HepG2 (cell line): ENCODE data around the gene IWS1. TPM values are rescaled to one million over a fixed set of nuclear protein-coding genes. Genes with fewer than 3 reads are reported as not detected.
A peak's percentile ranks its signal among the peaks of the same experiment; 100 is the strongest.

Experiments used
- AGO1 ChIP-seq: fragments of 200-400 bp; formaldehyde crosslinking; IDR thresholded peaks from 2 replicates; pipeline ENCODE4 v1.6.1; 2017; ENCODE audit warnings: mild to moderate bottlenecking, low read depth, low read length, moderate library complexity; ENCODE audit not compliant: poor library complexity, severe bottlenecking
- CBX2 ChIP-seq, 2 experiments: fragments of 200-600 bp in 1 of 2; sonication (generic); formaldehyde crosslinking in 1 of 2; IDR thresholded peaks; 2 replicates each; pipeline versions ENCODE4 v1.7.0 to v1.8.1; 2018 to 2022; ENCODE audit warnings: low read depth in 2 of 2, low read length in 1 of 2, mild to moderate bottlenecking in 1 of 2, missing genetic modification reagents in 1 of 2
- ELF4 ChIP-seq: sonication (generic); formaldehyde crosslinking; IDR thresholded peaks from 2 replicates; pipeline ENCODE4 v1.5.0; 2020; ENCODE audit warnings: missing genetic modification reagents, mild to moderate bottlenecking, moderate library complexity, borderline replicate concordance
- FOXK1 ChIP-seq: sonication (generic); formaldehyde crosslinking; IDR thresholded peaks from 2 replicates; pipeline ENCODE4 v1.4.0; 2020; ENCODE audit warnings: low read depth, missing genetic modification reagents, borderline replicate concordance
- HNRNPUL1 ChIP-seq: fragments of 200-400 bp; formaldehyde crosslinking; IDR thresholded peaks from 2 replicates; pipeline ENCODE4 v1.6.1; 2017; ENCODE audit warnings: low read depth, mild to moderate bottlenecking, low read length, moderate library complexity
- NFKB2 ChIP-seq: sonication (generic); formaldehyde crosslinking; IDR thresholded peaks from 2 replicates; pipeline ENCODE4 v1.4.0; 2020; ENCODE audit warnings: missing genetic modification reagents, borderline replicate concordance
- NONO ChIP-seq, 2 experiments: fragments of 450-650 bp in 1 of 2; sonication (generic) in 1 of 2; formaldehyde crosslinking in 1 of 2; IDR thresholded peaks in 1 of 2; conservative IDR thresholded peaks in 1 of 2; 2 replicates each; pipeline versions ENCODE4 v1.6.1 to v1.8.0; 2017 to 2022; ENCODE audit warnings: mild to moderate bottlenecking in 1 of 2, missing genetic modification reagents in 1 of 2, moderate library complexity in 1 of 2
- TRIM24 ChIP-seq: sonication (generic); formaldehyde crosslinking; IDR thresholded peaks from 2 replicates; pipeline ENCODE4 v1.8.0; 2022; ENCODE audit warnings: mild to moderate bottlenecking, missing genetic modification reagents
- polyA plus RNA-seq, 8 experiments: library from polyadenylated mRNA; depleted of rRNA in 3 of 8; stranded (reverse) in 7 of 8; unstranded in 1 of 8; fragments of >200 nt; fragmentation: Illumina TruSeq in 4 of 8; extraction: Trizol in 4 of 8; gene quantifications; 2 replicates each; pipeline versions ENCODE4 v1.2.1 to v1.2.3, GENCODE V29; 2011 to 2016; ENCODE audit warnings: low read depth in 4 of 8, missing spikeins in 1 of 8, mixed read lengths in 1 of 8; ENCODE audit not compliant: insufficient read depth in 1 of 8
- total RNA-seq, 5 experiments: library from RNA; depleted of rRNA; stranded (reverse); fragments of >200 nt; fragmentation: Illumina TruSeq; extraction: Trizol; gene quantifications; 2 replicates each; pipeline ENCODE4 v1.2.3, GENCODE V29; 2016; ENCODE audit warnings: low read depth in 1 of 5
- TF ChIP-seq, protein P1 (sequence below): sonication (generic); formaldehyde crosslinking; IDR thresholded peaks from 2 replicates; pipeline ENCODE4 v1.4.0; 2020; ENCODE audit warnings: missing genetic modification reagents, mild to moderate bottlenecking, borderline replicate concordance
- TF ChIP-seq, protein P2 (sequence below): sonication (generic); formaldehyde crosslinking; IDR thresholded peaks from 2 replicates; pipeline ENCODE4 v1.4.0; 2020; ENCODE audit warnings: missing genetic modification reagents
- TF ChIP-seq, protein P3 (sequence below): IDR thresholded peaks from 2 replicates; pipeline ENCODE4 v1.6.1; 2016; ENCODE audit warnings: mild to moderate bottlenecking
- TF ChIP-seq, protein P4 (sequence below): sonication (generic); formaldehyde crosslinking; IDR thresholded peaks from 2 replicates; pipeline ENCODE4 v1.9.0; 2021; ENCODE audit warnings: missing genetic modification reagents, mild to moderate bottlenecking, borderline replicate concordance
- TF ChIP-seq, protein P5 (sequence below): sonication (generic); formaldehyde crosslinking; IDR thresholded peaks from 2 replicates; pipeline ENCODE4 v1.8.1; 2022; ENCODE audit warnings: low read depth, mild to moderate bottlenecking, missing genetic modification reagents
- TF ChIP-seq, protein P6 (sequence below): sonication (generic); formaldehyde crosslinking; IDR thresholded peaks from 2 replicates; pipeline ENCODE4 v1.9.0; 2022; ENCODE audit warnings: low read depth, missing genetic modification reagents

The IWS1 gene
- total and polyA plus RNA-seq, 2 of the 13 experiments (the other 11 are each of a cell fraction or from before 2014, with no cell fraction given) = 28.9 to 62.3 TPM

DNA sequence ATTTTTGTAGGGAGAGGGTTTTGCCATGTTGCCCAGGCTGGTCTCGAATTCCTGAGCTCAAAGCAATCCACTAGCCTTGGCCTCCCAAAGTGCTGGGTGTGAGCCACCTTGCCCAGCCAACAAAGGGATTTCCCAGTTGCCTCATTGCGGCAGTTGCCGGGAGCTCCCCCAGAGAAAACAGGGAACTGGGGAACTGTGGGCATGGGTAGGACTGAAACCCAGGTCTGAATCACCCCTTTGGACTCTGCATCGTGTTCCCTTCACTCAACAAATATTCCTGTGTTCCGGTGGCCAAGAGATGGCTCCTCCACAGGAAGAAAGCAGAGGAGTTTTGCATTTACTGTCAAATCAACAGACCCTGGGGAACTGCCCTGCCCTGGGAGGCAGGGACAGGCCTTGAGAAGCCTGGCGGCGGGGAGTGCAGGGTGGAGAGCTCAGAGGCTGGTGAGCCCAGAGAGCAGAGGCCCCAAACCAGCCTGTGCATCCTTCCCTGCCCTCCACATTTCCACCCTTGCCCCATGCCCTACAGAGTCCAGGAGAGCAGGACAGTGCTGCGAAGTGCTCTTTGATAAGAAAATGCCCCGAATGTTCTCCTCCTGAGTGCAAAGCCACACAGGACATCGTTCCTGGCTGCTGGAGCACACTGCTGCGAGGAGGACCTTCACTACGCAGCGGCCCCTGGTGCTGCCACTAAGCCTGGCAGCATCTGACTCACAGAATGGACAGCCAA is 34.1 kb upstream of the IWS1 start (continued):
- TF ChIP-seq TRIM24 (CRISPR knock-in tag) (no peak), FOXK1 (CRISPR knock-in tag) (no peak), CBX2 (IDR thresholded peaks at IDR 0.05; ENCODE audit: low read depth, low read length) (no peak), CBX2 (CRISPR knock-in tag; IDR thresholded peaks at IDR 0.05; ENCODE audit: low read depth) (no peak), NONO (IDR thresholded peaks at IDR 0.05) (no peak), NONO (CRISPR knock-in tag; conservative IDR thresholded peaks at IDR 0.05) (no peak), AGO1 (no peak), HNRNPUL1 (no peak), NFKB2 (CRISPR knock-in tag) (peak; percentile 25; the same call in 1 of the 2 replicates), ELF4 (CRISPR knock-in tag) (no peak)
- TF ChIP-seq, protein P1, sequence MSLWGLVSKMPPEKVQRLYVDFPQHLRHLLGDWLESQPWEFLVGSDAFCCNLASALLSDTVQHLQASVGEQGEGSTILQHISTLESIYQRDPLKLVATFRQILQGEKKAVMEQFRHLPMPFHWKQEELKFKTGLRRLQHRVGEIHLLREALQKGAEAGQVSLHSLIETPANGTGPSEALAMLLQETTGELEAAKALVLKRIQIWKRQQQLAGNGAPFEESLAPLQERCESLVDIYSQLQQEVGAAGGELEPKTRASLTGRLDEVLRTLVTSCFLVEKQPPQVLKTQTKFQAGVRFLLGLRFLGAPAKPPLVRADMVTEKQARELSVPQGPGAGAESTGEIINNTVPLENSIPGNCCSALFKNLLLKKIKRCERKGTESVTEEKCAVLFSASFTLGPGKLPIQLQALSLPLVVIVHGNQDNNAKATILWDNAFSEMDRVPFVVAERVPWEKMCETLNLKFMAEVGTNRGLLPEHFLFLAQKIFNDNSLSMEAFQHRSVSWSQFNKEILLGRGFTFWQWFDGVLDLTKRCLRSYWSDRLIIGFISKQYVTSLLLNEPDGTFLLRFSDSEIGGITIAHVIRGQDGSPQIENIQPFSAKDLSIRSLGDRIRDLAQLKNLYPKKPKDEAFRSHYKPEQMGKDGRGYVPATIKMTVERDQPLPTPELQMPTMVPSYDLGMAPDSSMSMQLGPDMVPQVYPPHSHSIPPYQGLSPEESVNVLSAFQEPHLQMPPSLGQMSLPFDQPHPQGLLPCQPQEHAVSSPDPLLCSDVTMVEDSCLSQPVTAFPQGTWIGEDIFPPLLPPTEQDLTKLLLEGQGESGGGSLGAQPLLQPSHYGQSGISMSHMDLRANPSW (CRISPR knock-in tag) = no peak
- TF ChIP-seq, protein P2, sequence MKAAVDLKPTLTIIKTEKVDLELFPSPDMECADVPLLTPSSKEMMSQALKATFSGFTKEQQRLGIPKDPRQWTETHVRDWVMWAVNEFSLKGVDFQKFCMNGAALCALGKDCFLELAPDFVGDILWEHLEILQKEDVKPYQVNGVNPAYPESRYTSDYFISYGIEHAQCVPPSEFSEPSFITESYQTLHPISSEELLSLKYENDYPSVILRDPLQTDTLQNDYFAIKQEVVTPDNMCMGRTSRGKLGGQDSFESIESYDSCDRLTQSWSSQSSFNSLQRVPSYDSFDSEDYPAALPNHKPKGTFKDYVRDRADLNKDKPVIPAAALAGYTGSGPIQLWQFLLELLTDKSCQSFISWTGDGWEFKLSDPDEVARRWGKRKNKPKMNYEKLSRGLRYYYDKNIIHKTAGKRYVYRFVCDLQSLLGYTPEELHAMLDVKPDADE = no peak
- TF ChIP-seq, protein P3, sequence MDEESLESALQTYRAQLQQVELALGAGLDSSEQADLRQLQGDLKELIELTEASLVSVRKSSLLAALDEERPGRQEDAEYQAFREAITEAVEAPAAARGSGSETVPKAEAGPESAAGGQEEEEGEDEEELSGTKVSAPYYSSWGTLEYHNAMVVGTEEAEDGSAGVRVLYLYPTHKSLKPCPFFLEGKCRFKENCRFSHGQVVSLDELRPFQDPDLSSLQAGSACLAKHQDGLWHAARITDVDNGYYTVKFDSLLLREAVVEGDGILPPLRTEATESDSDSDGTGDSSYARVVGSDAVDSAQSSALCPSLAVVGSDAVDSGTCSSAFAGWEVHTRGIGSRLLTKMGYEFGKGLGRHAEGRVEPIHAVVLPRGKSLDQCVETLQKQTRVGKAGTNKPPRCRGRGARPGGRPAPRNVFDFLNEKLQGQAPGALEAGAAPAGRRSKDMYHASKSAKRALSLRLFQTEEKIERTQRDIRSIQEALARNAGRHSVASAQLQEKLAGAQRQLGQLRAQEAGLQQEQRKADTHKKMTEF (CRISPR knock-in tag) = 0 out of 2 replicates have a peak, but pooled peaks have one; percentile 51
- TF ChIP-seq, protein P4, sequence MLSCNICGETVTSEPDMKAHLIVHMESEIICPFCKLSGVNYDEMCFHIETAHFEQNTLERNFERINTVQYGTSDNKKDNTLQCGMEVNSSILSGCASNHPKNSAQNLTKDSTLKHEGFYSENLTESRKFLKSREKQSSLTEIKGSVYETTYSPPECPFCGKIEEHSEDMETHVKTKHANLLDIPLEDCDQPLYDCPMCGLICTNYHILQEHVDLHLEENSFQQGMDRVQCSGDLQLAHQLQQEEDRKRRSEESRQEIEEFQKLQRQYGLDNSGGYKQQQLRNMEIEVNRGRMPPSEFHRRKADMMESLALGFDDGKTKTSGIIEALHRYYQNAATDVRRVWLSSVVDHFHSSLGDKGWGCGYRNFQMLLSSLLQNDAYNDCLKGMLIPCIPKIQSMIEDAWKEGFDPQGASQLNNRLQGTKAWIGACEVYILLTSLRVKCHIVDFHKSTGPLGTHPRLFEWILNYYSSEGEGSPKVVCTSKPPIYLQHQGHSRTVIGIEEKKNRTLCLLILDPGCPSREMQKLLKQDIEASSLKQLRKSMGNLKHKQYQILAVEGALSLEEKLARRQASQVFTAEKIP (CRISPR knock-in tag) = no peak
- TF ChIP-seq, protein P5, sequence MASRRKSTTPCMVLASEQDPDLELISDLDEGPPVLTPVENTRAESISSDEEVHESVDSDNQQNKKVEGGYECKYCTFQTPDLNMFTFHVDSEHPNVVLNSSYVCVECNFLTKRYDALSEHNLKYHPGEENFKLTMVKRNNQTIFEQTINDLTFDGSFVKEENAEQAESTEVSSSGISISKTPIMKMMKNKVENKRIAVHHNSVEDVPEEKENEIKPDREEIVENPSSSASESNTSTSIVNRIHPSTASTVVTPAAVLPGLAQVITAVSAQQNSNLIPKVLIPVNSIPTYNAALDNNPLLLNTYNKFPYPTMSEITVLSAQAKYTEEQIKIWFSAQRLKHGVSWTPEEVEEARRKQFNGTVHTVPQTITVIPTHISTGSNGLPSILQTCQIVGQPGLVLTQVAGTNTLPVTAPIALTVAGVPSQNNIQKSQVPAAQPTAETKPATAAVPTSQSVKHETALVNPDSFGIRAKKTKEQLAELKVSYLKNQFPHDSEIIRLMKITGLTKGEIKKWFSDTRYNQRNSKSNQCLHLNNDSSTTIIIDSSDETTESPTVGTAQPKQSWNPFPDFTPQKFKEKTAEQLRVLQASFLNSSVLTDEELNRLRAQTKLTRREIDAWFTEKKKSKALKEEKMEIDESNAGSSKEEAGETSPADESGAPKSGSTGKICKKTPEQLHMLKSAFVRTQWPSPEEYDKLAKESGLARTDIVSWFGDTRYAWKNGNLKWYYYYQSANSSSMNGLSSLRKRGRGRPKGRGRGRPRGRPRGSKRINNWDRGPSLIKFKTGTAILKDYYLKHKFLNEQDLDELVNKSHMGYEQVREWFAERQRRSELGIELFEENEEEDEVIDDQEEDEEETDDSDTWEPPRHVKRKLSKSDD (CRISPR knock-in tag) = no peak
- TF ChIP-seq, protein P6, sequence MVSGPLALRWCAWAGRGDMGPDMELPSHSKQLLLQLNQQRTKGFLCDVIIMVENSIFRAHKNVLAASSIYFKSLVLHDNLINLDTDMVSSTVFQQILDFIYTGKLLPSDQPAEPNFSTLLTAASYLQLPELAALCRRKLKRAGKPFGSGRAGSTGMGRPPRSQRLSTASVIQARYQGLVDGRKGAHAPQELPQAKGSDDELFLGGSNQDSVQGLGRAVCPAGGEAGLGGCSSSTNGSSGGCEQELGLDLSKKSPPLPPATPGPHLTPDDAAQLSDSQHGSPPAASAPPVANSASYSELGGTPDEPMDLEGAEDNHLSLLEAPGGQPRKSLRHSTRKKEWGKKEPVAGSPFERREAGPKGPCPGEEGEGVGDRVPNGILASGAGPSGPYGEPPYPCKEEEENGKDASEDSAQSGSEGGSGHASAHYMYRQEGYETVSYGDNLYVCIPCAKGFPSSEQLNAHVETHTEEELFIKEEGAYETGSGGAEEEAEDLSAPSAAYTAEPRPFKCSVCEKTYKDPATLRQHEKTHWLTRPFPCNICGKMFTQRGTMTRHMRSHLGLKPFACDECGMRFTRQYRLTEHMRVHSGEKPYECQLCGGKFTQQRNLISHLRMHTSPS (CRISPR knock-in tag) = no peak
